Fibroblast of the conjunctiva (primary cell): ENCODE results near the gene NKAPL.

ENCODE experiments used
- DNase-seq: peaks from one replicate; pipeline ENCODE4 v3.0.0-alpha.2; 2010; ENCODE audit warnings: low read depth

Gene NKAPL

DNA sequence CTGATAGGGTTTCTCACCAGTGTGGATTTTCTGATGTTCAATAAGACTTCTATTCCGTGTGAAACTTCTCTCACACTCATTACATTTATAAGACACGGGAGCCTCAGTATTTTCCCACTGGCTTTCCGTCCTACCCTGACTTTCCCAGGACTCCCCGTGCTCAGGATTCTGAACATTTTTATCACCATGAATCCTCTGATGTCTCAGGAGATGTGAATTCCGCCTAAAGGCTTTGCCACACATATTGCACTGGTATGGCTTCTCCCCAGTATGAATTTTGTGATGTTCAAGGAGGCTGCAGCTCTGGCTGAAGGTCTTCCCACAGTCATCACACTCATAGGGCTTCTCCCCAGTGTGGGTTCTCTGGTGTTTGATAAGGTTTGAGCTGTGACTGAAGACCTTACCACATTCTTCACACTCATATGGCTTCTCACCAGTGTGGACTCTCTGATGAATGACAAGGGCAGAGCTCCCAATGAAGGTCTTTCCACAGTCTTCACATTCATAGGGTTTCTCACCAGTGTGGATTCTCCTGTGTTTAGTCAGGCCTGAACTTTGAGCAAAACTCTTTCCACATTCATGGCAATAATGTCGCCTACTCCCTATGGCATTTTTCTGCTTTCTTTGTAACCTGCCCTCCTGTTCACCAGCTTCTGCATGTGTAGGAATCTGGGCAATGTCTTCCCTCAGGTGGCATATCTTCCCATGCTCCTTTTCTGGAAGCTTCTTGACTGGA lies 13.7 kb upstream of the NKAPL start:
- no peak for DNase-seq

GRCh38 chr6:28248916-28249315 lies 10.2 kb upstream of the NKAPL start:
- peak; percentile 31 for DNase-seq

- DNase-seq, result no peak
Observed at GRCh38 chr6:28250747-28251146, 8.3 kb upstream of the NKAPL start.

DNA sequence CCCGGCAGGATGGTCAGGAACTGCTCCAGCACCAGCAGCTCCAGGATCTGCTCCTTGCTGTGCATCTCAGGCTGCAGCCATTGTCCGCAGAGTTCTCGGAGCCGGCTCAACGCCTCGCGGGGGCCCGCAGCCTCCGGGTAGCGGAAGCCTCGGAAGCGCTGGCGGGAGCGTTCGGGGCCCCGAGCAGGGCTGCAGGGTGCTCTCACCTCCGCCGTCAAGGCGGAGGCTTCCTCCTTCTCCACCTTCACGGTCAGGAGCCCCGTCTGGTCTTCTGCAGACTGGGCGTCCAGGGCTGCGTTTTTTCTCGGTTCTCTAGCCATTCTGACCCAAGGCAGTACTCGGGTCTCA lies 7.5 kb upstream of the NKAPL start:
- DNase-seq, result no peak

DNA sequence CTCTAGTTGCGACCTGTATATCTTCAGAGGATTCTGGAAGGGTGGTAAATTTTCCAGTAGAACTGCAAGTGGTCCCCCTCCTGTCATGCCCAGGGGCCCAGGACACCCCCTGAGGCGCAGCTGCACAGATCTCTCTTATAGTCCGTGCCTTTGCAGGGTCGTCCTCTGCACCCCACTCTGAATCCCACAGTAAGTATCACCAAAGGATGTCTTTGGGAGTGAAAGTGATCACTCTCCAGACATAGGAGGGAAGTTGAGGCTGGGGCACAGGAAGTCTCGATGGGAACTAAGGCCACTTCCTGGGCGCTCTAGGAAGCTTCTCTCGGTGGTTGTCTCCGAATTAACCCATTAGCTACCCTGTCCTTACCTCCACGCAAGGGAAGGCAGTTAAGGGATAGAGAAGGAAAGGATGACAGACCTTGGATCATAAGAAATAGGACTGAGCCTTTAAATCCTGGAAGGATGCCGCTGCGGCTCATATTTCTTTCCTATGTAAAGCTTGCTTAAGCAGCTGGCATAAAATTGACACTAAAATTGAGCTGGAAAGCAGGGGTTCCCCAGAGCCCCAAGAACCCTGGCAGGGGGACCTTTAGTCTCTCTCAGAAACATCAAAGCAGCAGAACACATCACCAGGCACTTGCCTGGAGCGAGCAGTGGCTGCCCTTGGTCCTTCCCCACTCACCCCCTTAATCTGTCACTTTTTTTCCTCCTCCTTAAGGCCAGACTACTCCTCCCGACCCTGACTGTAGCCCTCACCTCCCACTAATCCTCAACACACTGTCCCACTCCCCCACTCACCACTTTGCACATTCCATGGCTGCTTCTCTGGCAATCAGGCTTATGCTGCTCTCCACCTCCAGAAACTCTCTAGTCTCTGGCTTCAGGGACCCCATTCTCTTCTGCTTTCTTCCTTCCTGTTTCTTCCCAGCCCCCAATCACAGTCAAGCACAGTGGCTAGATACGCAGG lies 6.8 kb upstream of the NKAPL start, which contains the start of gene ZKSCAN4:
Gene ZKSCAN4 (minus strand): TSS at position 261 of the 967 bp plus-strand sequence. CDS start 289 bp downstream, outside the sequence.
- DNase-seq, result peak; percentile 81

- no peak for DNase-seq
Observed at GRCh38 chr6:28254121-28254519, 5.0 kb upstream of the NKAPL start.

- no peak for DNase-seq
Observed at GRCh38 chr6:28257042-28257441, 2.1 kb upstream of the NKAPL start.

DNA sequence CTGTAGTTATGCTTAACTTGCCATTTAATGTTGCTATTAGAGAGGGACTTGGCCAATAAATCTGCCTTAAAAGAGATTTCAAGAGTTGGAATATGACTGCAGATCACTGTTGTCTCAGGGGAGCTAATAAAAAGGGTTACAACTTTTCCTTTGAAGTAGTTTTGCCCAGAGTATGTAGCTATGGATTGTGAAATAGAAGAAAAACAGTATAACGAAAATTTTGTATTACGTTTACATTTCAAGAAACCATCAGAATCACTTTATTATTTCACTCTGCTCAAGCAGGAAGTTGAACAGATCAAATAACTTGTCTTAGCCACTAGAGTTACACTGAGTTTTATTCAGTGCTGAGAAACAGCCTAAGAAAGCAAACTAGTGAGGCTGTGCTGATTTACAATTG lies 4.8 kb downstream of the NKAPL start:
- DNase-seq, result no peak

DNA sequence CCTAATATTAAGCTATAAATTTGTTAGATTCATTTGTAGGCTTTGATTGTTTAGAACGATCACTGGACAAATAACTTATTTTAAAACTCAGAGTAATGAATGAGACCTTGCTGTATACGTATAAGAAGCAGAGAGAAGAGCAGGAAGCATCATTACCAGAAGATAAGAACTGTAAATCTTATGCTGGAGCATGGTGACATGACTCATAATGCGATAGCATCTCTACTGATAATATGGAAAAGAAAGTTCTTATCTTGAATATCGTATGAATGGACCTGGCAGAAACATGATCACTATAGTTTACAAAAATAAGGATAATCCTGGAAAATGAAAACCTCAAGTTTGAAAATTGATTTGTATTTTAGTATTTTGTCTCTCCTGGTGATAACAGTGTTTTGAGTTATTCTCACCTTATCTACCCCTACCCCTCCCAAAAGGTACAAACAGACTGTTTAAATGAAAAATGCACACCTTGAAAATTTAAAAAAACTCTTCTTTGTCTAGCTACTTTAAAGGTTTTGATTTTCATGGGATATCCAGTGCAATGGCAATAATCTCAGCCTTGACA lies 5.8 kb downstream of the NKAPL start:
- no peak for DNase-seq

DNA sequence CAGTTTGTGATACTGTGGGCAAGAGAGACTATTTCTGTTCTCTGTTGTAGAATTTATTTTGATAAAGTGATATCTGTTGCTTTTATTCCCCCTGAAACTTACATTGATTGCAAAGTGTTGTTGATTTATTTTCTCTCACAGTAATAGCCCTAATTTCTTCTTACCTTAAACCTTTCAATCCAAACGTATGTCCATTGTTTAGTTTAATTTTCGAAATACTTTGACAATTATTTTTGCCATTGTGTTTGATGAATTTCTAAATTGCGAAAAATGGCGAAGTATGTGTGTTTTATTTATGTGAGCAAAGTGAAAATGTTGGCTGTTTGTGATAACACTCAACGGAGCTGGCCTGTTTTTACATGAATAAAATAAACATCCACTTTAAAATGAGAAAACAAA lies 7.5 kb downstream of the NKAPL start:
- no peak for DNase-seq

- DNase-seq, result peak; percentile 75
Observed at GRCh38 chr6:28266962-28267694, 8.0 kb downstream of the NKAPL start, which contains the start of gene ZSCAN26. TSS of gene ZSCAN26 (plus strand) at chr6:28267143. CDS start at chr6:28271920, 4,777 bp downstream.

DNA sequence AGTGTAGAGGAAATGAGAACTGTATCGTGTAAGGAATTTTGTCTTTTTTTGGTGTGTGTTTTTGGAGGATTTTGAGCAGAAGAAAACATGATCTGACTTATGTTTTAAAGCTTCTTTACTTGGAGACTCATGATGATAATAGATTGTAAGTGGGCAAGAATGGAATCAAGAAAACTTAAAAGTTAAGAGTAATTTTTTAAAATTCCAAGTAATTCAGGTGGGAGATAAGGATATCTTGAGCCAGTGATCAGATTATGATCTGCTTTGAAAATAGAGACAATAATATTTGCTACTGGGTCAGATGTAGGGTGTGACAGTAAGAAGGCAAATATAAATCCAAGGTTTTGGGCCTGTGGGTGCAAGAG lies 8.6 kb downstream of the NKAPL start:
- no peak for DNase-seq

GRCh38 chr6:28269492-28269891 lies 10.4 kb downstream of the NKAPL start:
- DNase-seq, result peak; percentile 68

DNA sequence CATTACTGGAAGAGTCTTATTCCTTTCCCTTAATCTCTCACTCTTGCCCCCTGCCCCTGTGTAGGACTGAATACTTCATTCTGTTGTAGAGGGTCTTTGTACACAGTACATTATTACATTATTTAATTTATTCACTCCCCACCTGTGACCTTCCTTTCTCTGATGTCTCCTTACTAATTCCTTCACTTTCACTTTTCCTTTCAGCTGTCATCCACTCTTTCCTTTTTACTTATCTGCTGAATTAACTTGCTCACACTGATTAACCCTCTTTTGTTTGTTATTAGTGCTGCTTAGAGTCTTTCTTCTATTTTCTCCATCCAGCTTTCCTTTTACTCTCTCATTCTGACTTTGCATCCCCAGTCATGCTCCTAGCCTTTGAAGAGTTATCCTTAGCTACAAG lies 15.8 kb downstream of the NKAPL start:
- no peak for DNase-seq

GRCh38 chr6:28277746-28278145 lies 18.6 kb downstream of the NKAPL start:
- no peak for DNase-seq

GRCh38 chr6:28280595-28281287 lies 21.6 kb downstream of the NKAPL start:
- DNase-seq, result no peak

GRCh38 chr6:28281288-28282064 lies 22.4 kb downstream of the NKAPL start, which contains the start of gene PGBD1:
TSS of gene PGBD1 (plus strand) at chr6:28281572. CDS start at chr6:28283814, 2,242 bp downstream.
- DNase-seq, result peak; percentile 53

DNA sequence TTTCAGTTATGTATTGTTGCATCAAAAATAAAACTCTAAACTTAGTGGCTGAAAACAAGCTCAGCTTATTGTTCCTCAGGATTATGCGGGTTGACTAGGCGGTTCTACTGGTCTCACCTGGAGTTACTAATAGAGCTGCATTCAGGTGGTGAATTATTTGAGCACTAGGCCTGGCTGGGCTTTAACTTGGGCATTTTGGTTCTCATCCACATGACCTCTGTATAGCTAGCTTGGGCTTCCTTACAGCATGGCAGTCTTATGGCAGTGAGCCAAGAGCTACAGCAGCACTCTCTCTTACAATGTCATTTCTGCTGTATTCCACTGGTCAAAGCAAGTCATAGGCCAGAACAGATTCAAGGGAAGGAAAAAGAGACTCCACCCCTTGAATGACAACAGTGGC lies 23.8 kb downstream of the NKAPL start:
- DNase-seq, result no peak

- no peak for DNase-seq
Observed at GRCh38 chr6:28291573-28291972, 32.5 kb downstream of the NKAPL start.

DNA sequence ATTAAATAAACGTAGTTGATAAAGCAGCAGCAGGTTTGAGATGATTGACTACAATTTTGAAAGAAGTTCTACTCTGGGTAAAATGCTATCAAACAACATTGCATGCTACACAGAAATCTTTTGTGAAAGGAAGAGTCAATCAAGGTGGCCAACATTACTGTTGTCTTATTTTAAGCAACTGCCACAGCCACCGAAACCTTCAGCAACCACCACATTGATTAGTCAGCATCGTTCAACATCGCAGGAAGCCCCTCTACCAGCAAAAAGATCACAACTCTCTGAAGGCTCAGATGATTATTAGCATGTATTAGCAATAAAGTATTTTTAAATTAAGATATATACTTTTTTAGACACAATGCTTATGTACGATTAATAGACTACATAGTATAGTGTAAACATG lies 36.2 kb downstream of the NKAPL start:
- DNase-seq, result no peak
